Subcutaneous abdominal adipose tissue (tissue), 5 donors: Measurements from ENCODE around the gene KIF24.
"Not testable (repeated sequence)": the region's sequence is repeated elsewhere in the genome, so short reads cannot be mapped to it uniquely, and the experiment has no call there.

Source experiments
- H3K27ac ChIP-seq: one replicate; pipeline ENCODE4 v1.7.0; 2013; ENCODE audit warnings: low read depth, mild to moderate bottlenecking, inconsistent platforms, low read length, moderate library complexity
- H3K27me3 ChIP-seq, 5 donors: one replicate each; pipeline ENCODE4 v1.7.0; 2013; ENCODE audit warnings: low read length in 5 of 5, inconsistent platforms in 1 of 5; ENCODE audit not compliant: control insufficient read depth in 5 of 5, insufficient read depth in 4 of 5
- H3K36me3 ChIP-seq, 5 donors: one replicate each; pipeline ENCODE4 v1.7.0; 2013; ENCODE audit warnings: low read length in 5 of 5; ENCODE audit not compliant: control insufficient read depth in 5 of 5, insufficient read depth in 5 of 5
- H3K4me1 ChIP-seq, 5 donors: one replicate each; pipeline ENCODE4 v1.7.0; 2013; ENCODE audit warnings: low read length in 5 of 5, mild to moderate bottlenecking in 3 of 5, moderate library complexity in 1 of 5; ENCODE audit not compliant: control insufficient read depth in 5 of 5, insufficient read depth in 5 of 5
- H3K4me3 ChIP-seq, 5 donors: one replicate each; pipeline ENCODE4 v1.7.0; 2013; ENCODE audit warnings: low read length in 5 of 5, low read depth in 1 of 5
- H3K9ac ChIP-seq, 5 donors: one replicate each; pipeline ENCODE4 v1.7.0; 2013; ENCODE audit warnings: low read length in 5 of 5, mild to moderate bottlenecking in 4 of 5, moderate library complexity in 3 of 5
- H3K9me3 ChIP-seq, 5 donors: one replicate each; pipeline ENCODE4 v1.7.0; 2013; ENCODE audit warnings: low read length in 5 of 5; ENCODE audit not compliant: control insufficient read depth in 5 of 5
- donor health status: healthy.
- donor health status: healthy.
- donor health status: healthy.
- donor health status: healthy.
- donor health status: healthy.

Gene KIF24

GRCh38 chr9:34301064-34301463 lies 28.0 kb downstream of the KIF24 start:
- not testable (repeated sequence) for H3K27me3 ChIP-seq, H3K36me3 ChIP-seq, H3K4me3 ChIP-seq, H3K4me1 ChIP-seq, H3K9me3 ChIP-seq, H3K27ac ChIP-seq, H3K9ac ChIP-seq

- Histone ChIP-seq H3K4me1 (peaks cover 0 to 2% (median 0%) of the 10 kb centered on the region in 5 donors), H3K27ac (no peak overlapping the region), H3K36me3 (no peaks in the 10 kb centered on the region), H3K4me3 (no peak overlapping the region), H3K9me3 (no peaks in the 10 kb centered on the region), H3K9ac (no peak overlapping the region), H3K27me3 (no peaks in the 10 kb centered on the region)
These were observed 36.5 kb downstream of the KIF24 start for GRCh38 chr9:34292552-34292951.

GRCh38 chr9:34291423-34291822 lies 37.6 kb downstream of the KIF24 start:
- Histone ChIP-seq H3K9ac (no peak overlapping the region), H3K9me3 (no peaks in the 10 kb centered on the region), H3K4me3 (no peak overlapping the region), H3K36me3 (no peaks in the 10 kb centered on the region), H3K27me3 (no peaks in the 10 kb centered on the region), H3K27ac (no peak overlapping the region), H3K4me1 (peaks cover 0 to 2% (median 0%) of the 10 kb centered on the region in 5 donors)

GRCh38 chr9:34291023-34291422 lies 38.0 kb downstream of the KIF24 start:
- Histone ChIP-seq H3K9me3 (no peaks in the 10 kb centered on the region), H3K9ac (no peak overlapping the region), H3K4me3 (no peak overlapping the region), H3K27me3 (no peaks in the 10 kb centered on the region), H3K4me1 (peaks cover 0 to 2% (median 0%) of the 10 kb centered on the region in 5 donors), H3K36me3 (no peaks in the 10 kb centered on the region), H3K27ac (no peak overlapping the region)

- Histone ChIP-seq H3K27me3 (no peaks in the 10 kb centered on the region), H3K36me3 (no peaks in the 10 kb centered on the region), H3K4me1 (peaks cover 0 to 2% (median 0%) of the 10 kb centered on the region in 5 donors), H3K4me3 (no peak overlapping the region), H3K9me3 (no peaks in the 10 kb centered on the region), H3K9ac (no peak overlapping the region), H3K27ac (no peak overlapping the region)
These were observed 39.9 kb downstream of the KIF24 start for GRCh38 chr9:34289159-34289558.

GRCh38 chr9:34282096-34282495 lies 47.0 kb downstream of the KIF24 start:
- no peak overlapping the region for H3K4me3 ChIP-seq
- no peaks in the 10 kb centered on the region for H3K36me3 ChIP-seq
- H3K27me3 ChIP-seq = no peaks in the 10 kb centered on the region
- no peaks in the 10 kb centered on the region for H3K9me3 ChIP-seq
- no peak overlapping the region for H3K27ac ChIP-seq
- H3K9ac ChIP-seq = no peak overlapping the region
- H3K4me1 ChIP-seq = peaks cover 0 to 7% (median 0%) of the 10 kb centered on the region in 5 donors

GRCh38 chr9:34279411-34279810 lies 49.7 kb downstream of the KIF24 start:
- peaks cover 0 to 7% (median 0%) of the 10 kb centered on the region in 5 donors for H3K4me1 ChIP-seq
- no peaks in the 10 kb centered on the region for H3K27me3 ChIP-seq
- H3K9me3 ChIP-seq = no peaks in the 10 kb centered on the region
- H3K4me3 ChIP-seq = no peak overlapping the region
- H3K36me3 ChIP-seq = no peaks in the 10 kb centered on the region
- H3K9ac ChIP-seq = no peak overlapping the region
- H3K27ac ChIP-seq = no peak overlapping the region
